ENCODE results near the gene LLCFC1. TPM values are rescaled to one million over a fixed set of nuclear protein-coding genes. Genes with fewer than 3 reads are reported as not detected.

Gene LLCFC1
- total and polyA plus RNA-seq, 2 experiments from 2014 or later: not detected

- Histone ChIP-seq H3K9me3 (ENCODE audit: low read depth) (no peaks in the 10 kb centered on the region), H3K27ac (no peak overlapping the region), H3K4me3 (no peak overlapping the region), H3K79me2 (no peaks in the 10 kb centered on the region), H3K36me3 (replicated peaks; ENCODE audit: insufficient read depth, low read depth) (no peaks in the 10 kb centered on the region), H4K20me1 (ENCODE audit: insufficient read depth, poor library complexity, severe bottlenecking) (no peaks in the 10 kb centered on the region), H3K9me2 (replicated peaks; ENCODE audit: insufficient read depth) (no peaks in the 10 kb centered on the region), H3K4me1 (ENCODE audit: insufficient read depth) (peaks cover 22% of the 10 kb centered on the region), H2AFZ (no peak overlapping the region), H3K4me2 (no peak overlapping the region), H3K27me3 (no peaks in the 10 kb centered on the region)
- TF ChIP-seq CTCF (IDR thresholded peaks at IDR 0.05; ENCODE audit: poor library complexity): no peak
- TF ChIP-seq EZH2 (IDR thresholded peaks at IDR 0.05; ENCODE audit: borderline replicate concordance): no peak
- TF ChIP-seq EZH2phosphoT487 (IDR thresholded peaks at IDR 0.05; ENCODE audit: low read depth, severe bottlenecking, unreplicated experiment): no peak
- 80% methylated on average over 3 of the region's 3 CpGs for WGBS (ENCODE audit: low lambda C conversion rate, missing lambda C conversion rate)
- DNase-seq (ENCODE audit: low spot score): no peak
Observed at GRCh38 chr7:142896151-142896550, 43.1 kb upstream of the LLCFC1 start.

- Histone ChIP-seq H2AFZ (no peak overlapping the region), H3K27me3 (no peaks in the 10 kb centered on the region), H3K79me2 (no peaks in the 10 kb centered on the region), H3K4me3 (no peak overlapping the region), H3K36me3 (replicated peaks; ENCODE audit: insufficient read depth, low read depth) (no peaks in the 10 kb centered on the region), H3K4me1 (ENCODE audit: insufficient read depth) (peaks cover 22% of the 10 kb centered on the region), H3K4me2 (no peak overlapping the region), H4K20me1 (ENCODE audit: insufficient read depth, poor library complexity, severe bottlenecking) (no peaks in the 10 kb centered on the region), H3K9me2 (replicated peaks; ENCODE audit: insufficient read depth) (no peaks in the 10 kb centered on the region), H3K9me3 (ENCODE audit: low read depth) (no peaks in the 10 kb centered on the region), H3K27ac (no peak overlapping the region)
- TF ChIP-seq EZH2phosphoT487 (IDR thresholded peaks at IDR 0.05; ENCODE audit: low read depth, severe bottlenecking, unreplicated experiment): no peak
- no peak for TF ChIP-seq EZH2 (IDR thresholded peaks at IDR 0.05; ENCODE audit: borderline replicate concordance)
- TF ChIP-seq CTCF (IDR thresholded peaks at IDR 0.05; ENCODE audit: poor library complexity): no peak
- DNase-seq (ENCODE audit: low spot score): no peak
- WGBS (ENCODE audit: low lambda C conversion rate, missing lambda C conversion rate): 88% methylated on average over 1 of the region's 3 CpGs
Observed at GRCh38 chr7:142896741-142897379, 42.4 kb upstream of the LLCFC1 start.

GRCh38 chr7:142897691-142898090 is 41.6 kb upstream of the LLCFC1 start:
- Histone ChIP-seq H3K9me2 (replicated peaks; ENCODE audit: insufficient read depth) (no peaks in the 10 kb centered on the region), H2AFZ (no peak overlapping the region), H3K4me2 (no peak overlapping the region), H3K79me2 (no peaks in the 10 kb centered on the region), H3K27ac (no peak overlapping the region), H4K20me1 (ENCODE audit: insufficient read depth, poor library complexity, severe bottlenecking) (no peaks in the 10 kb centered on the region), H3K36me3 (replicated peaks; ENCODE audit: insufficient read depth, low read depth) (no peaks in the 10 kb centered on the region), H3K4me3 (no peak overlapping the region), H3K9me3 (ENCODE audit: low read depth) (no peaks in the 10 kb centered on the region), H3K27me3 (no peaks in the 10 kb centered on the region), H3K4me1 (ENCODE audit: insufficient read depth) (peaks cover 22% of the 10 kb centered on the region)
- no peak for DNase-seq (ENCODE audit: low spot score)
- TF ChIP-seq EZH2phosphoT487 (IDR thresholded peaks at IDR 0.05; ENCODE audit: low read depth, severe bottlenecking, unreplicated experiment) (no peak), CTCF (IDR thresholded peaks at IDR 0.05; ENCODE audit: poor library complexity) (no peak), EZH2 (IDR thresholded peaks at IDR 0.05; ENCODE audit: borderline replicate concordance) (no peak)
- 97% methylated on average over 7 of the region's 7 CpGs for WGBS (ENCODE audit: low lambda C conversion rate, missing lambda C conversion rate)

All from hepatocyte (in vitro differentiated cells).